Measurements from ENCODE around the gene C1QTNF1. TPM values are rescaled to one million over a fixed set of nuclear protein-coding genes. Genes with fewer than 3 reads are reported as not detected.
A peak's percentile ranks its signal among the peaks of the same experiment; 100 is the strongest.

C1QTNF1 gene
- total RNA-seq, 3 donors from 2014 or later (not counting 1 experiment from before 2014, with no cell fraction given), result 0.20 to 0.28 TPM; not detected in 1

DNA sequence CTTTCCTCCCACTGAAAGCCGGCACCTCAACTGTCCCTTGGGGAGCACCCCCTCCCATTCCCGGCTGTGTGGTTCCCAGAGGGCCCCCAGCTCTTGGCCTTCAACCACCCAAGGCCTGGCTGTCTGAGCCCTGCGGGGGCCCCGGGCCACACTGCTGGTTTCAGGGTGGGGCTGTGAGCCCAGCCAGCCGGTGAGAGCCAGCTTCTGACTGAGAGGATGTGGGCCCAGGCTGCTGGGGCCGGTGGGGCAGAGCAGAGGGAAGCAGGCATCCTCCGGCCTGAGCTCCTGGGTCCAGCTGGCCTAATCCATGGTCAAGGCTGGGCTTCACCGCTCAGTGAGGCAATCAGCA, 43.4 kb upstream of the C1QTNF1 start:
- no peaks in the 10 kb centered on the region for H3K36me3 Mint-ChIP-seq
- TF ChIP-seq CTCF (IDR thresholded peaks at IDR 0.05), result no peak
- intact Hi-C loops (cut with micrococcal nuclease), result no loop called here
- Histone ChIP-seq H3K27me3 (ENCODE audit: control insufficient read depth, insufficient read depth, low read length) (no peaks in the 10 kb centered on the region), H3K27ac (ENCODE audit: low read length) (no peak overlapping the region), H3K4me3 (ENCODE audit: low read length) (no peak overlapping the region), H3K36me3 (ENCODE audit: control insufficient read depth, insufficient read depth, low read length) (no peaks in the 10 kb centered on the region), H3K4me1 (ENCODE audit: control insufficient read depth, insufficient read depth, low read length) (peaks cover 6% of the 10 kb centered on the region), H3K9me3 (ENCODE audit: control insufficient read depth, insufficient read depth, low read length) (no peaks in the 10 kb centered on the region)
- no peaks in the 10 kb centered on the region for H3K9me3 Mint-ChIP-seq
- H3K27me3 Mint-ChIP-seq (ENCODE audit: low read depth in 2 of 2), result no peaks in the 10 kb centered on the region
- WGBS (ENCODE audit: insufficient coverage), result 50% methylated on average over 8 of the region's 8 CpGs
- DNase-seq (no peak), ATAC-seq (peak in 1 of 3 donors; percentile 36)
- peaks cover 0 to 6% of the 10 kb centered on the region in 2 donors for H3K4me1 Mint-ChIP-seq
- H3K4me3 Mint-ChIP-seq, result no peak overlapping the region
- H3K27ac Mint-ChIP-seq, result no peak overlapping the region

GRCh38 chr17:78981010-78981888, 42.7 kb upstream of the C1QTNF1 start:
- intact Hi-C loops (cut with micrococcal nuclease), result no loop called here
- H3K9me3 Mint-ChIP-seq, result no peaks in the 10 kb centered on the region
- Histone ChIP-seq H3K9me3 (ENCODE audit: control insufficient read depth, insufficient read depth, low read length) (no peaks in the 10 kb centered on the region), H3K27me3 (ENCODE audit: control insufficient read depth, insufficient read depth, low read length) (no peaks in the 10 kb centered on the region), H3K4me3 (ENCODE audit: low read length) (no peak overlapping the region), H3K27ac (ENCODE audit: low read length) (no peak overlapping the region), H3K4me1 (ENCODE audit: control insufficient read depth, insufficient read depth, low read length) (peaks cover 12% of the 10 kb centered on the region), H3K36me3 (ENCODE audit: control insufficient read depth, insufficient read depth, low read length) (no peaks in the 10 kb centered on the region)
- ATAC-seq (no peak), DNase-seq (no peak)
- H3K4me1 Mint-ChIP-seq, result peaks cover 6 to 11% of the 10 kb centered on the region in 2 donors
- no peak for TF ChIP-seq CTCF (IDR thresholded peaks at IDR 0.05)
- 90% methylated on average over 16 of the region's 16 CpGs for WGBS (ENCODE audit: insufficient coverage)
- H3K4me3 Mint-ChIP-seq, result no peak overlapping the region
- no peaks in the 10 kb centered on the region for H3K36me3 Mint-ChIP-seq
- H3K27me3 Mint-ChIP-seq (ENCODE audit: low read depth in 2 of 2), result no peaks in the 10 kb centered on the region
- H3K27ac Mint-ChIP-seq, result no peak overlapping the region

DNA sequence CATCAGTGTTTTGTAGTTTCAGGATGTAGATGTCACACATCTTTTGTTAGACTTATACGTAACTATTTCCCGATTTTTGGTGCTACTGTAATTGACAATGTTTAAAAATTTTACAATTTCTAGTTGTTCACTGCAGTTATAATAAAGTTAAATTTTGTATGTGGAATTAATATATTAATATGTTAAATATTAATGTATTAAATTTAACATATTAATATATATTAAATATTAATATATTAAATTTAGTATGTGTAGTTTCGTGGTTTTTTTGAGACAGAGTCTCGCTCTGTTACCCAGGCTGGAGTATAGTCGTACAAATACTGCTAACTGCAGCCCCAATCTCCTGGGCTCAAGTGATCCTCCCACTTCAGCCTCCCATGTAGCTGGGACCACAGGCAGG, 38.6 kb upstream of the C1QTNF1 start:
- Mint-ChIP-seq H3K9me3 (no peaks in the 10 kb centered on the region), H3K27ac (no peak overlapping the region), H3K4me3 (no peak overlapping the region), H3K27me3 (ENCODE audit: low read depth in 2 of 2) (no peaks in the 10 kb centered on the region), H3K36me3 (no peaks in the 10 kb centered on the region), H3K4me1 (peaks cover 13% of the 10 kb centered on the region in 2 donors)
- Histone ChIP-seq H3K36me3 (ENCODE audit: control insufficient read depth, insufficient read depth, low read length) (peaks cover 2% of the 10 kb centered on the region), H3K4me3 (ENCODE audit: low read length) (no peak overlapping the region), H3K9me3 (ENCODE audit: control insufficient read depth, insufficient read depth, low read length) (no peaks in the 10 kb centered on the region), H3K4me1 (ENCODE audit: control insufficient read depth, insufficient read depth, low read length) (peaks cover 14% of the 10 kb centered on the region), H3K27me3 (ENCODE audit: control insufficient read depth, insufficient read depth, low read length) (no peaks in the 10 kb centered on the region), H3K27ac (ENCODE audit: low read length) (no peak overlapping the region)
- ATAC-seq (peak in 1 of 3 donors; percentile 3), DNase-seq (no peak)
- WGBS (ENCODE audit: insufficient coverage), result 85% methylated on average over 3 of the region's 5 CpGs
- intact Hi-C loops (cut with micrococcal nuclease), result no loop called here
- no peak for TF ChIP-seq CTCF (IDR thresholded peaks at IDR 0.05)
